GM23338 (cell line): Measurements from ENCODE around the gene NECTIN3. TPM values are rescaled to one million over a fixed set of nuclear protein-coding genes. Genes with fewer than 3 reads are reported as not detected.
A peak's percentile ranks its signal among the peaks of the same experiment; 100 is the strongest.

Experiments used
- ATAC-seq: fragments of 200-7000 bp; cut with Tn5 transposase; 3 replicates; pipeline ENCODE4 v1.9.1; 2020
- DNase-seq: peaks from one replicate; pipeline ENCODE4 v3.0.0-alpha.2; 2015; ENCODE audit warnings: low spot score
- H2AFZ ChIP-seq: fragments of 200-600 bp; sonication (generic); 2 replicates; pipeline ENCODE4 v1.8.0; 2016; ENCODE audit warnings: antibody characterized with exemption, mild to moderate bottlenecking, moderate library complexity
- H3F3A ChIP-seq: fragments of 200-600 bp; sonication (generic); replicated peaks from 2 replicates; pipeline ENCODE4 v1.8.0; 2017; ENCODE audit warnings: antibody characterized with exemption, mixed run types, low read depth
- H3K27ac ChIP-seq: fragments of 200-600 bp; sonication (generic); 2 replicates; pipeline ENCODE4 v1.6.1; 2016; ENCODE audit warnings: low read depth
- H3K27me3 ChIP-seq: fragments of 200-600 bp; sonication (generic); 2 replicates; pipeline ENCODE4 v1.8.0; 2016; ENCODE audit warnings: mild to moderate bottlenecking, mixed run types, moderate library complexity; ENCODE audit not compliant: insufficient read depth
- H3K36me3 ChIP-seq: fragments of 200-600 bp; sonication (generic); 2 replicates; pipeline ENCODE4 v1.8.0; 2016; ENCODE audit warnings: mild to moderate bottlenecking; ENCODE audit not compliant: insufficient read depth
- H3K4me1 ChIP-seq: fragments of 200-600 bp; sonication (generic); 2 replicates; pipeline ENCODE4 v1.8.0; 2016; ENCODE audit warnings: mild to moderate bottlenecking, moderate library complexity; ENCODE audit not compliant: insufficient read depth
- H3K4me2 ChIP-seq: fragments of 200-600 bp; sonication (generic); 2 replicates; pipeline ENCODE4 v1.7.1; 2017; ENCODE audit warnings: mixed run types
- H3K4me3 ChIP-seq: fragments of 200-600 bp; sonication (generic); 2 replicates; pipeline ENCODE4 v1.6.1; 2016; ENCODE audit warnings: mixed run types
- H3K79me2 ChIP-seq: fragments of 200-600 bp; sonication (generic); replicated peaks from 2 replicates; pipeline ENCODE4 v1.8.0; 2017; ENCODE audit warnings: mild to moderate bottlenecking; ENCODE audit not compliant: insufficient read depth
- H3K9me2 ChIP-seq: fragments of 200-600 bp; sonication (generic); 2 replicates; pipeline ENCODE4 v1.8.0; 2017; ENCODE audit not compliant: insufficient read depth
- H4K20me1 ChIP-seq: fragments of 200-600 bp; sonication (generic); replicated peaks from 2 replicates; pipeline ENCODE4 v1.8.0; 2017; ENCODE audit warnings: mild to moderate bottlenecking; ENCODE audit not compliant: insufficient read depth
- H3K27ac Mint-ChIP-seq: 2 replicates; pipeline ENCODE4 v1.8.0; 2020; ENCODE audit warnings: inconsistent platforms, mild to moderate bottlenecking, moderate library complexity, mixed read lengths
- H3K27me3 Mint-ChIP-seq: 3 replicates; pipeline ENCODE4 v1.8.0; 2022; ENCODE audit warnings: low read depth, mild to moderate bottlenecking, moderate library complexity, mixed read lengths, inconsistent platforms; ENCODE audit not compliant: insufficient read depth, poor library complexity
- H3K36me3 Mint-ChIP-seq: 3 replicates; pipeline ENCODE4 v1.8.0; 2021; ENCODE audit warnings: low read depth, mild to moderate bottlenecking, inconsistent platforms, moderate library complexity, mixed read lengths
- H3K4me1 Mint-ChIP-seq: 3 replicates; pipeline ENCODE4 v1.8.0; 2020; ENCODE audit warnings: mild to moderate bottlenecking, inconsistent platforms, mixed read lengths
- H3K4me3 Mint-ChIP-seq: 3 replicates; pipeline ENCODE4 v1.8.0; 2021; ENCODE audit warnings: moderate library complexity, mild to moderate bottlenecking, inconsistent platforms, mixed read lengths
- H3K9me3 Mint-ChIP-seq: 3 replicates; pipeline ENCODE4 v1.8.0; 2020; ENCODE audit warnings: moderate library complexity, mild to moderate bottlenecking, inconsistent platforms, mixed read lengths
- CREB1 ChIP-seq: fragments of 250-450 bp; sonication (Bioruptor Pico); IDR thresholded peaks from 2 replicates; pipeline ENCODE4 v1.5.0; 2020; ENCODE audit warnings: low read depth, mild to moderate bottlenecking, moderate library complexity
- JUNB ChIP-seq: IDR thresholded peaks from one replicate; pipeline ENCODE4 v1.6.1; 2016; ENCODE audit warnings: antibody characterized with exemption; ENCODE audit not compliant: unreplicated experiment
- STAT1 ChIP-seq: IDR thresholded peaks from one replicate; pipeline ENCODE4 v1.6.1; 2016; ENCODE audit warnings: antibody characterized with exemption; ENCODE audit not compliant: unreplicated experiment
- ZNF114 ChIP-seq: fragments of 250-450 bp; sonication (Bioruptor Pico); IDR thresholded peaks from 2 replicates; pipeline ENCODE4 v1.5.0; 2020; ENCODE audit warnings: mild to moderate bottlenecking, moderate library complexity
- ZNF331 ChIP-seq: fragments of 250-450 bp; sonication (Bioruptor Pico); IDR thresholded peaks from 2 replicates; pipeline ENCODE4 v1.5.0; 2020; ENCODE audit warnings: low read depth, mild to moderate bottlenecking, moderate library complexity
- polyA plus RNA-seq: library from polyadenylated mRNA; unstranded; fragments of >200 nt; fragmentation: Nextera tagmentation; extraction: Ambion mirVana; gene quantifications from 2 replicates; pipeline ENCODE4 v1.2.1, GENCODE V29; 2016
- total RNA-seq: library from RNA; depleted of rRNA; stranded (reverse); fragments of >200 nt; shearing (Covaris generic); gene quantifications from 2 replicates; pipeline ENCODE4 v1.2.3, GENCODE V29; 2014
- TF ChIP-seq, protein P1 (sequence below): fragments of 250-450 bp; sonication (Bioruptor Pico); IDR thresholded peaks from 2 replicates; pipeline ENCODE4 v1.5.0; 2020; ENCODE audit warnings: mild to moderate bottlenecking, moderate library complexity

Gene NECTIN3
- total and polyA plus RNA-seq, 2 experiments from 2014 or later, result 16.0 to 48.2 TPM

DNA sequence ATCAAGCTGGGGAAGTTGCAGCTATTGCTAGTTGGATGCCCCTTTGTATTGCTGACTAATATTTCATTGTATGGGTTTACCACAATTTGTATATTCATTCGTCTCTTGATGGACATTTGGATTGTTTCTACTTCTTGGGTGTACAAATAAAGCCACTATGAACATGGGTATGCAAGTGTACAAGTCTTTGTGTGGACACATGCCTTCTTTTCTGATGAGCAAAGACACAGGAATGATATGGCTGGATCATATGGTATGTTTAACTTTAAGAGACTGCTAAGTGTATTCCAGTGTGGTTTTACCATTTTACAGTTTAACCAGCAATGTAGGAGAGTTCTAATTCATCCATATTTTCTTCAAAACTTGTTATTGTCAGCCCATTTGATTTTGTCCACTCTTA is 32.2 kb downstream of the NECTIN3 start:
- Histone ChIP-seq H3K4me3 (no peak overlapping the region), H3F3A (no peaks in the 10 kb centered on the region), H3K27ac (no peak overlapping the region), H3K4me2 (no peak overlapping the region), H3K27me3 (no peaks in the 10 kb centered on the region), H4K20me1 (peaks cover 2% of the 10 kb centered on the region; the same call in 1 of the 2 replicates), H3K79me2 (peaks cover 100% of the 10 kb centered on the region), H2AFZ (no peak overlapping the region), H3K36me3 (no peaks in the 10 kb centered on the region), H3K4me1 (peaks cover 31% of the 10 kb centered on the region), H3K9me2 (no peaks in the 10 kb centered on the region)
- Mint-ChIP-seq H3K36me3 (peaks cover 26% of the 10 kb centered on the region; the same call in 2 of the 3 replicates), H3K9me3 (peaks cover 15% of the 10 kb centered on the region; the same call in 2 of the 3 replicates), H3K27me3 (peaks cover 2% of the 10 kb centered on the region), H3K4me3 (no peak overlapping the region), H3K4me1 (peaks cover 56% of the 10 kb centered on the region), H3K27ac (no peak overlapping the region)
- TF ChIP-seq, protein P1, sequence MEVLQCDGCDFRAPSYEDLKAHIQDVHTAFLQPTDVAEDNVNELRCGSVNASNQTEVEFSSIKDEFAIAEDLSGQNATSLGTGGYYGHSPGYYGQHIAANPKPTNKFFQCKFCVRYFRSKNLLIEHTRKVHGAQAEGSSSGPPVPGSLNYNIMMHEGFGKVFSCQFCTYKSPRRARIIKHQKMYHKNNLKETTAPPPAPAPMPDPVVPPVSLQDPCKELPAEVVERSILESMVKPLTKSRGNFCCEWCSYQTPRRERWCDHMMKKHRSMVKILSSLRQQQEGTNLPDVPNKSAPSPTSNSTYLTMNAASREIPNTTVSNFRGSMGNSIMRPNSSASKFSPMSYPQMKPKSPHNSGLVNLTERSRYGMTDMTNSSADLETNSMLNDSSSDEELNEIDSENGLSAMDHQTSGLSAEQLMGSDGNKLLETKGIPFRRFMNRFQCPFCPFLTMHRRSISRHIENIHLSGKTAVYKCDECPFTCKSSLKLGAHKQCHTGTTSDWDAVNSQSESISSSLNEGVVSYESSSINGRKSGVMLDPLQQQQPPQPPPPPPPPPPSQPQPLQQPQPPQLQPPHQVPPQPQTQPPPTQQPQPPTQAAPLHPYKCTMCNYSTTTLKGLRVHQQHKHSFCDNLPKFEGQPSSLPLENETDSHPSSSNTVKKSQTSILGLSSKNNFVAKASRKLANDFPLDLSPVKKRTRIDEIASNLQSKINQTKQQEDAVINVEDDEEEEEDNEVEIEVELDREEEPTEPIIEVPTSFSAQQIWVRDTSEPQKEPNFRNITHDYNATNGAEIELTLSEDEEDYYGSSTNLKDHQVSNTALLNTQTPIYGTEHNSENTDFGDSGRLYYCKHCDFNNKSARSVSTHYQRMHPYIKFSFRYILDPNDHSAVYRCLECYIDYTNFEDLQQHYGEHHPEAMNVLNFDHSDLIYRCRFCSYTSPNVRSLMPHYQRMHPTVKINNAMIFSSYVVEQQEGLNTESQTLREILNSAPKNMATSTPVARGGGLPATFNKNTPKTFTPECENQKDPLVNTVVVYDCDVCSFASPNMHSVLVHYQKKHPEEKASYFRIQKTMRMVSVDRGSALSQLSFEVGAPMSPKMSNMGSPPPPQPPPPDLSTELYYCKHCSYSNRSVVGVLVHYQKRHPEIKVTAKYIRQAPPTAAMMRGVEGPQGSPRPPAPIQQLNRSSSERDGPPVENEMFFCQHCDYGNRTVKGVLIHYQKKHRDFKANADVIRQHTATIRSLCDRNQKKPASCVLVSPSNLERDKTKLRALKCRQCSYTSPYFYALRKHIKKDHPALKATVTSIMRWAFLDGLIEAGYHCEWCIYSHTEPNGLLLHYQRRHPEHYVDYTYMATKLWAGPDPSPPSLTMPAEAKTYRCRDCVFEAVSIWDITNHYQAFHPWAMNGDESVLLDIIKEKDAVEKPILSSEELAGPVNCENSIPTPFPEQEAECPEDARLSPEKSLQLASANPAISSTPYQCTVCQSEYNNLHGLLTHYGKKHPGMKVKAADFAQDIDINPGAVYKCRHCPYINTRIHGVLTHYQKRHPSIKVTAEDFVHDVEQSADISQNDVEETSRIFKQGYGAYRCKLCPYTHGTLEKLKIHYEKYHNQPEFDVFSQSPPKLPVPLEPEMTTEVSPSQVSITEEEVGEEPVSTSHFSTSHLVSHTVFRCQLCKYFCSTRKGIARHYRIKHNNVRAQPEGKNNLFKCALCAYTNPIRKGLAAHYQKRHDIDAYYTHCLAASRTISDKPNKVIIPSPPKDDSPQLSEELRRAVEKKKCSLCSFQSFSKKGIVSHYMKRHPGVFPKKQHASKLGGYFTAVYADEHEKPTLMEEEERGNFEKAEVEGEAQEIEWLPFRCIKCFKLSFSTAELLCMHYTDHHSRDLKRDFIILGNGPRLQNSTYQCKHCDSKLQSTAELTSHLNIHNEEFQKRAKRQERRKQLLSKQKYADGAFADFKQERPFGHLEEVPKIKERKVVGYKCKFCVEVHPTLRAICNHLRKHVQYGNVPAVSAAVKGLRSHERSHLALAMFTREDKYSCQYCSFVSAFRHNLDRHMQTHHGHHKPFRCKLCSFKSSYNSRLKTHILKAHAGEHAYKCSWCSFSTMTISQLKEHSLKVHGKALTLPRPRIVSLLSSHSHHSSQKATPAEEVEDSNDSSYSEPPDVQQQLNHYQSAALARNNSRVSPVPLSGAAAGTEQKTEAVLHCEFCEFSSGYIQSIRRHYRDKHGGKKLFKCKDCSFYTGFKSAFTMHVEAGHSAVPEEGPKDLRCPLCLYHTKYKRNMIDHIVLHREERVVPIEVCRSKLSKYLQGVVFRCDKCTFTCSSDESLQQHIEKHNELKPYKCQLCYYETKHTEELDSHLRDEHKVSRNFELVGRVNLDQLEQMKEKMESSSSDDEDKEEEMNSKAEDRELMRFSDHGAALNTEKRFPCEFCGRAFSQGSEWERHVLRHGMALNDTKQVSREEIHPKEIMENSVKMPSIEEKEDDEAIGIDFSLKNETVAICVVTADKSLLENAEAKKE (CRISPR knock-in tag), result no peak
- no peak for TF ChIP-seq JUNB
- TF ChIP-seq CREB1, result no peak
- ATAC-seq (no peak), DNase-seq (no peak)

DNA sequence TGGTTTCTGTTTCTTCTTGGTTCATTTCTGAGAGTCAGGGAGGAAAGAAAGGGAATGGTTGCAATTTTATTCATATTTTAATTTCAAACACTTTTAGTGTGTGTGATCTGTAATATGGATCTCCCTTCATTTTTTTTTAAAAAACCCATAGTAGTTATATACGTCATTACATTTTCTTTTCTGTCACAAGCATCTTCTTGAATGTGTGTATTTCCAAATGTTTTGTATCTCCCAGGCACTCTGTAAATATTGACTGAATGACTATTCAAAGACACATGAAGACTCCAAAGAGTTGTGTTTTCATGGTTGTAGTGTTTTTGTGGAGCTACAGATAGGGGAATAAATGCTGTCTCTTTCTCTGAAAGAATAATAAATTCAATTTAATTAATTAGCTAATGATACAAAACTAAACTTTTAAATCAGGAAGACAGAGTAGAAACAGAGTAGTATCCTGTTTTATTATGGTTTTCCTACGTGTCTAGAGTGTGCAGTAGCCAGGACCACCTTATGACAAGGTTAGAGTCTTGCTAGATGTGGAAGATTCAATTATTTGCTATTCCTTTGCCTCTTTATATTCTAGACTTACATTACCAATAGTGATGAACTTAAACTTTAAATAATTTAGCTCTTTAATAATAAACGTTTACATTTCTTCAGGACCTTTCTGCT is 35.5 kb downstream of the NECTIN3 start:
- Mint-ChIP-seq H3K4me1 (peaks cover 63% of the 10 kb centered on the region), H3K9me3 (peaks cover 15% of the 10 kb centered on the region; the same call in 2 of the 3 replicates), H3K27ac (0 out of 2 replicates have a peak overlapping the region, but pooled peaks have one; percentile 2), H3K4me3 (peak overlapping the region; percentile 41; the same call in 2 of the 3 replicates), H3K36me3 (peaks cover 23% of the 10 kb centered on the region; the same call in 2 of the 3 replicates), H3K27me3 (peaks cover 2% of the 10 kb centered on the region)
- Histone ChIP-seq H3F3A (no peaks in the 10 kb centered on the region), H3K27me3 (no peaks in the 10 kb centered on the region), H3K4me2 (peak overlapping the region; percentile 53), H3K36me3 (no peaks in the 10 kb centered on the region), H3K27ac (no peak overlapping the region), H2AFZ (no peak overlapping the region), H3K4me3 (peak overlapping the region; percentile 4; the same call in 1 of the 2 replicates), H3K9me2 (no peaks in the 10 kb centered on the region), H3K4me1 (peaks cover 42% of the 10 kb centered on the region), H3K79me2 (peaks cover 100% of the 10 kb centered on the region), H4K20me1 (peaks cover 2% of the 10 kb centered on the region)
- DNase-seq (no peak), ATAC-seq (no peak)
- TF ChIP-seq ZNF114 (CRISPR knock-in tag) (no peak), STAT1 (no peak), ZNF331 (CRISPR knock-in tag) (no peak)
